ENCODE data around the gene TBL1X. TPM values are rescaled to one million over a fixed set of nuclear protein-coding genes. Genes with fewer than 3 reads are reported as not detected.

Gene TBL1X
- polyA plus RNA-seq, 3 donors = 12.5 to 19.5 (median 13.8) TPM

DNA sequence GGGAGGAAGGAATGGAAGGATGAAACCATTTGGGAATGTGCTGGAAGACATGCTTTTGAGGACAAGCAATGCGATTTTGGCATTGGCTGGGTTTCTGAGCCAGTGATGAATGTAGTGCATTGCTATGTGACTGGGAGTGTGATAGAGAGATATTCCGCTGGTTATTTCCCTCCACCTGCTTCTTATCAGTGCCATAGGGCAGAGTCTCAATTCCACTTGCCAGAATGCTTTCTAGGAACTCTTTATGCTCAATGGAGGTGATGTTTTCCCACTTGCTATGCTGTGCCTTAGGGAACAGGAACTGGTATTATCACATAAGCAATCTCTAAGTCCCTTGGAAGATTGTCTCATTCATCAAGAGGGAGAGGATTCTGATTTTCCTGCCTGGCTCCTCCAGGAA, 28.0 kb downstream of the TBL1X start:
- peaks cover 57% of the 10 kb centered on the region for H3K79me2 ChIP-seq (ENCODE audit: insufficient read depth, low read length)
- TF ChIP-seq, protein P1, sequence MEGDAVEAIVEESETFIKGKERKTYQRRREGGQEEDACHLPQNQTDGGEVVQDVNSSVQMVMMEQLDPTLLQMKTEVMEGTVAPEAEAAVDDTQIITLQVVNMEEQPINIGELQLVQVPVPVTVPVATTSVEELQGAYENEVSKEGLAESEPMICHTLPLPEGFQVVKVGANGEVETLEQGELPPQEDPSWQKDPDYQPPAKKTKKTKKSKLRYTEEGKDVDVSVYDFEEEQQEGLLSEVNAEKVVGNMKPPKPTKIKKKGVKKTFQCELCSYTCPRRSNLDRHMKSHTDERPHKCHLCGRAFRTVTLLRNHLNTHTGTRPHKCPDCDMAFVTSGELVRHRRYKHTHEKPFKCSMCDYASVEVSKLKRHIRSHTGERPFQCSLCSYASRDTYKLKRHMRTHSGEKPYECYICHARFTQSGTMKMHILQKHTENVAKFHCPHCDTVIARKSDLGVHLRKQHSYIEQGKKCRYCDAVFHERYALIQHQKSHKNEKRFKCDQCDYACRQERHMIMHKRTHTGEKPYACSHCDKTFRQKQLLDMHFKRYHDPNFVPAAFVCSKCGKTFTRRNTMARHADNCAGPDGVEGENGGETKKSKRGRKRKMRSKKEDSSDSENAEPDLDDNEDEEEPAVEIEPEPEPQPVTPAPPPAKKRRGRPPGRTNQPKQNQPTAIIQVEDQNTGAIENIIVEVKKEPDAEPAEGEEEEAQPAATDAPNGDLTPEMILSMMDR (IDR thresholded peaks at IDR 0.05) = no peak
- H2AFZ ChIP-seq (ENCODE audit: insufficient read depth, low read depth, low read length, poor library complexity, severe bottlenecking) = no peak overlapping the region
- H3K36me3 ChIP-seq (replicated peaks in 1 of 2; ENCODE audit: control insufficient read depth in 1 of 2, insufficient read depth in 2 of 2, low read length in 2 of 2) = no peaks in the 10 kb centered on the region
- intact Hi-C loops (cut with micrococcal nuclease) = no loop called here
- H4K20me1 ChIP-seq (ENCODE audit: insufficient read depth, low read length) = peaks cover 97% of the 10 kb centered on the region
- H3K27ac ChIP-seq (ENCODE audit: low read depth in 1 of 2, low read length in 2 of 2) = no peak overlapping the region
- no CpG with 5 or more reads among the region's 2 CpGs for WGBS (ENCODE audit: insufficient coverage)
- H3K9ac ChIP-seq (ENCODE audit: insufficient read depth, low read length, poor library complexity, severe bottlenecking) = no peak overlapping the region
- H3K9me3 ChIP-seq (replicated peaks in 1 of 2; ENCODE audit: control insufficient read depth in 1 of 2, insufficient read depth in 1 of 2, low read length in 2 of 2) = no peaks in the 10 kb centered on the region
- Mint-ChIP-seq H3K4me1 (peaks cover 37% of the 10 kb centered on the region), H3K27ac (peak overlapping the region in 1 of 7 donors; percentile 1), H3K9me3 (peaks cover 0 to 5% (median 3%) of the 10 kb centered on the region in 7 donors), H3K36me3 (peaks cover 11 to 12% of the 10 kb centered on the region in 2 donors), H3K27me3 (ENCODE audit: low read depth in 3 of 3) (peaks cover 0 to 13% (median 2%) of the 10 kb centered on the region in 3 donors), H3K4me3 (no peak overlapping the region)
- no peak overlapping the region for H3K4me2 ChIP-seq (replicated peaks; ENCODE audit: extremely low read depth, low read length, poor library complexity, severe bottlenecking)
- H3K27me3 ChIP-seq (ENCODE audit: control insufficient read depth in 2 of 2, insufficient read depth in 2 of 2, low read length in 2 of 2) = peaks cover 0 to 9% of the 10 kb centered on the region in 2 donors
- DNase-seq = no peak
- H3K4me1 ChIP-seq (ENCODE audit: control insufficient read depth in 1 of 2, insufficient read depth in 2 of 2, low read length in 2 of 2) = peaks cover 7 to 16% of the 10 kb centered on the region in 2 donors
- no peak overlapping the region for H3K4me3 ChIP-seq (replicated peaks in 1 of 3; ENCODE audit: low read depth in 2 of 3, low read length in 3 of 3)

DNA sequence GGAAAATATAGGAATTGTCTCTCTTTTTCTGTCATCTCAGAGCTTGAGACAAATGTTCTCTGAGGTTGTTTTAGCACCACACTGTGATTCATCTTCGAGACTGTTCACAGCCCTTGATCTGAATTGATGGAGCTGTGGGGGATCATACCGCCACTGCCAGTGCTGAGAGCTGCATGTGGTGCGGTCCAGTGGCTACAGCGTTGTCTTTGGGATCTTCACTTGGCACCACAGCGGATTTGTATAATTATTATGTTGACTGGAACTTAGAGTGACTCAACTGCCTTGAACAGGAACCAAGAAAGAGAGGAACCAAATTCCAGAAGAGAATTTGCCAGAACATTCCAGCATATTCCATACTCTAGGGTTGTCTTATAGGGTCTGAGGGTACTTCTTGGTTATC, 29.1 kb downstream of the TBL1X start:
- no peaks in the 10 kb centered on the region for H3K36me3 ChIP-seq (replicated peaks in 1 of 2; ENCODE audit: control insufficient read depth in 1 of 2, insufficient read depth in 2 of 2, low read length in 2 of 2)
- Mint-ChIP-seq H3K9me3 (peaks cover 0 to 5% (median 2%) of the 10 kb centered on the region in 7 donors), H3K27me3 (ENCODE audit: low read depth in 3 of 3) (peaks cover 0 to 19% (median 2%) of the 10 kb centered on the region in 3 donors), H3K4me3 (no peak overlapping the region), H3K27ac (peak overlapping the region in 1 of 7 donors; percentile 23), H3K36me3 (peaks cover 9 to 11% of the 10 kb centered on the region in 2 donors), H3K4me1 (peaks cover 28% of the 10 kb centered on the region)
- H3K4me3 ChIP-seq (replicated peaks in 1 of 3; ENCODE audit: low read depth in 2 of 3, low read length in 3 of 3) = no peak overlapping the region
- 100% methylated on average over 1 of the region's 5 CpGs for WGBS (ENCODE audit: insufficient coverage)
- H3K79me2 ChIP-seq (ENCODE audit: insufficient read depth, low read length) = peaks cover 56% of the 10 kb centered on the region
- intact Hi-C loops (cut with micrococcal nuclease) = no loop called here
- TF ChIP-seq, protein P1 (IDR thresholded peaks at IDR 0.05) = no peak
- H3K27ac ChIP-seq (ENCODE audit: low read depth in 1 of 2, low read length in 2 of 2) = no peak overlapping the region
- H4K20me1 ChIP-seq (ENCODE audit: insufficient read depth, low read length) = peaks cover 97% of the 10 kb centered on the region
- peaks cover 7 to 13% of the 10 kb centered on the region in 2 donors for H3K4me1 ChIP-seq (ENCODE audit: control insufficient read depth in 1 of 2, insufficient read depth in 2 of 2, low read length in 2 of 2)
- H2AFZ ChIP-seq (ENCODE audit: insufficient read depth, low read depth, low read length, poor library complexity, severe bottlenecking) = no peak overlapping the region
- H3K9me3 ChIP-seq (replicated peaks in 1 of 2; ENCODE audit: control insufficient read depth in 1 of 2, insufficient read depth in 1 of 2, low read length in 2 of 2) = no peaks in the 10 kb centered on the region
- H3K4me2 ChIP-seq (replicated peaks; ENCODE audit: extremely low read depth, low read length, poor library complexity, severe bottlenecking) = no peak overlapping the region
- no peak overlapping the region for H3K9ac ChIP-seq (ENCODE audit: insufficient read depth, low read length, poor library complexity, severe bottlenecking)
- peaks cover 0 to 9% of the 10 kb centered on the region in 2 donors for H3K27me3 ChIP-seq (ENCODE audit: control insufficient read depth in 2 of 2, insufficient read depth in 2 of 2, low read length in 2 of 2)
- no peak for DNase-seq
